Measurements from ENCODE around the gene PPCDC. TPM values are rescaled to one million over a fixed set of nuclear protein-coding genes. Genes with fewer than 3 reads are reported as not detected.

PPCDC gene
- polyA plus RNA-seq, 4 donors: 11.4 to 29.4 (median 17.7) TPM

- Histone ChIP-seq H3K9me3 (ENCODE audit: control insufficient read depth in 2 of 2, insufficient read depth in 1 of 2, low read depth in 1 of 2, low read length in 1 of 2) (no peaks in the 10 kb centered on the region), H3K4me1 (ENCODE audit: control insufficient read depth in 3 of 3, insufficient read depth in 2 of 3, low read depth in 1 of 3, low read length in 2 of 3) (peaks cover 0 to 19% (median 2%) of the 10 kb centered on the region in 3 donors), H3K27ac (ENCODE audit: low read depth in 1 of 3, low read length in 2 of 3) (no peak overlapping the region), H3K36me3 (ENCODE audit: control insufficient read depth in 3 of 3, insufficient read depth in 2 of 3, low read depth in 1 of 3, low read length in 3 of 3) (peaks cover 0 to 10% (median 0%) of the 10 kb centered on the region in 3 donors), H3K27me3 (ENCODE audit: control insufficient read depth in 3 of 3, insufficient read depth in 3 of 3, low read length in 3 of 3) (no peaks in the 10 kb centered on the region), H3K4me3 (ENCODE audit: low read depth in 1 of 3, low read length in 3 of 3) (no peak overlapping the region)
- 95 to 98% (median 97%) methylated on average over 4 of the region's 4 CpGs for WGBS, 3 donors
- no peak for DNase-seq
- no peak for FAIRE-seq
These were observed 34.9 kb downstream of the PPCDC start for GRCh38 chr15:75058127-75058905.

GRCh38 chr15:75059607-75060006 is 36.2 kb downstream of the PPCDC start:
- Histone ChIP-seq H3K4me3 (ENCODE audit: low read depth in 1 of 3, low read length in 3 of 3) (no peak overlapping the region), H3K9me3 (ENCODE audit: control insufficient read depth in 2 of 2, insufficient read depth in 1 of 2, low read depth in 1 of 2, low read length in 1 of 2) (no peaks in the 10 kb centered on the region), H3K27ac (ENCODE audit: low read depth in 1 of 3, low read length in 2 of 3) (no peak overlapping the region), H3K4me1 (ENCODE audit: control insufficient read depth in 3 of 3, insufficient read depth in 2 of 3, low read depth in 1 of 3, low read length in 2 of 3) (peaks cover 0 to 15% (median 0%) of the 10 kb centered on the region in 3 donors), H3K36me3 (ENCODE audit: control insufficient read depth in 3 of 3, insufficient read depth in 2 of 3, low read depth in 1 of 3, low read length in 3 of 3) (peaks cover 0 to 13% (median 0%) of the 10 kb centered on the region in 3 donors), H3K27me3 (ENCODE audit: control insufficient read depth in 3 of 3, insufficient read depth in 3 of 3, low read length in 3 of 3) (no peaks in the 10 kb centered on the region)
- WGBS, 3 donors: 87 to 97% (median 95%) methylated on average over 5 of the region's 5 CpGs
- DNase-seq: no peak
- no peak for FAIRE-seq

- DNase-seq (no peak), FAIRE-seq (no peak)
- H3K4me1 ChIP-seq (ENCODE audit: control insufficient read depth in 3 of 3, insufficient read depth in 2 of 3, low read depth in 1 of 3, low read length in 2 of 3): peaks cover 0 to 25% (median 0%) of the 10 kb centered on the region in 3 donors
- H3K27me3 ChIP-seq (ENCODE audit: control insufficient read depth in 3 of 3, insufficient read depth in 3 of 3, low read length in 3 of 3): no peaks in the 10 kb centered on the region
- H3K4me3 ChIP-seq (ENCODE audit: low read depth in 1 of 3, low read length in 3 of 3): no peak overlapping the region
- H3K9me3 ChIP-seq (ENCODE audit: control insufficient read depth in 2 of 2, insufficient read depth in 1 of 2, low read depth in 1 of 2, low read length in 1 of 2): peaks cover 0 to 3% of the 10 kb centered on the region in 2 donors
- H3K36me3 ChIP-seq (ENCODE audit: control insufficient read depth in 3 of 3, insufficient read depth in 2 of 3, low read depth in 1 of 3, low read length in 3 of 3): peaks cover 0 to 13% (median 0%) of the 10 kb centered on the region in 3 donors
- H3K27ac ChIP-seq (ENCODE audit: low read depth in 1 of 3, low read length in 2 of 3): no peak overlapping the region
These were observed 37.9 kb downstream of the PPCDC start for GRCh38 chr15:75061272-75061671.

- Histone ChIP-seq H3K4me1 (ENCODE audit: control insufficient read depth in 3 of 3, insufficient read depth in 2 of 3, low read depth in 1 of 3, low read length in 2 of 3) (peaks cover 0 to 25% (median 0%) of the 10 kb centered on the region in 3 donors), H3K27me3 (ENCODE audit: control insufficient read depth in 3 of 3, insufficient read depth in 3 of 3, low read length in 3 of 3) (no peaks in the 10 kb centered on the region), H3K4me3 (ENCODE audit: low read depth in 1 of 3, low read length in 3 of 3) (no peak overlapping the region), H3K9me3 (ENCODE audit: control insufficient read depth in 2 of 2, insufficient read depth in 1 of 2, low read depth in 1 of 2, low read length in 1 of 2) (peaks cover 0 to 15% of the 10 kb centered on the region in 2 donors), H3K36me3 (ENCODE audit: control insufficient read depth in 3 of 3, insufficient read depth in 2 of 3, low read depth in 1 of 3, low read length in 3 of 3) (peaks cover 0 to 13% (median 0%) of the 10 kb centered on the region in 3 donors), H3K27ac (ENCODE audit: low read depth in 1 of 3, low read length in 2 of 3) (no peak overlapping the region)
- FAIRE-seq: no peak
- DNase-seq: no peak
- WGBS, 3 donors: 59 to 65% (median 64%) methylated on average over 3 of the region's 3 CpGs
These were observed 39.3 kb downstream of the PPCDC start for GRCh38 chr15:75062706-75063105.

- no peak overlapping the region for H3K27ac ChIP-seq (ENCODE audit: low read depth in 1 of 3, low read length in 2 of 3)
- H3K4me3 ChIP-seq (ENCODE audit: low read depth in 1 of 3, low read length in 3 of 3): no peak overlapping the region
- H3K9me3 ChIP-seq (ENCODE audit: control insufficient read depth in 2 of 2, insufficient read depth in 1 of 2, low read depth in 1 of 2, low read length in 1 of 2): peaks cover 0 to 16% of the 10 kb centered on the region in 2 donors
- FAIRE-seq (no peak), DNase-seq (no peak)
- H3K36me3 ChIP-seq (ENCODE audit: control insufficient read depth in 3 of 3, insufficient read depth in 2 of 3, low read depth in 1 of 3, low read length in 3 of 3): peaks cover 0 to 13% (median 0%) of the 10 kb centered on the region in 3 donors
- no peaks in the 10 kb centered on the region for H3K27me3 ChIP-seq (ENCODE audit: control insufficient read depth in 3 of 3, insufficient read depth in 3 of 3, low read length in 3 of 3)
- 65 to 94% (median 86%) methylated on average over 4 of the region's 4 CpGs for WGBS, 3 donors
- H3K4me1 ChIP-seq (ENCODE audit: control insufficient read depth in 3 of 3, insufficient read depth in 2 of 3, low read depth in 1 of 3, low read length in 2 of 3): peaks cover 0 to 20% (median 0%) of the 10 kb centered on the region in 3 donors
These were observed 39.9 kb downstream of the PPCDC start for GRCh38 chr15:75063338-75063737.

- Histone ChIP-seq H3K4me1 (ENCODE audit: control insufficient read depth in 3 of 3, insufficient read depth in 2 of 3, low read depth in 1 of 3, low read length in 2 of 3) (peaks cover 0 to 15% (median 0%) of the 10 kb centered on the region in 3 donors), H3K27me3 (ENCODE audit: control insufficient read depth in 3 of 3, insufficient read depth in 3 of 3, low read length in 3 of 3) (no peaks in the 10 kb centered on the region), H3K9me3 (ENCODE audit: control insufficient read depth in 2 of 2, insufficient read depth in 1 of 2, low read depth in 1 of 2, low read length in 1 of 2) (peaks cover 0 to 16% of the 10 kb centered on the region in 2 donors), H3K4me3 (ENCODE audit: low read depth in 1 of 3, low read length in 3 of 3) (no peak overlapping the region), H3K36me3 (ENCODE audit: control insufficient read depth in 3 of 3, insufficient read depth in 2 of 3, low read depth in 1 of 3, low read length in 3 of 3) (peaks cover 0 to 9% (median 0%) of the 10 kb centered on the region in 3 donors), H3K27ac (ENCODE audit: low read depth in 1 of 3, low read length in 2 of 3) (no peak overlapping the region)
- FAIRE-seq (no peak), DNase-seq (no peak)
- 95 to 98% (median 96%) methylated on average over 9 of the region's 9 CpGs for WGBS, 3 donors
These were observed 40.5 kb downstream of the PPCDC start for GRCh38 chr15:75063889-75064288.

GRCh38 chr15:75064846-75065245 is 41.5 kb downstream of the PPCDC start:
- Histone ChIP-seq H3K27ac (ENCODE audit: low read depth in 1 of 3, low read length in 2 of 3) (peak overlapping the region in 2 of 3 donors; percentile 4 to 78), H3K36me3 (ENCODE audit: control insufficient read depth in 3 of 3, insufficient read depth in 2 of 3, low read depth in 1 of 3, low read length in 3 of 3) (peaks cover 0 to 5% (median 0%) of the 10 kb centered on the region in 3 donors), H3K4me3 (ENCODE audit: low read depth in 1 of 3, low read length in 3 of 3) (no peak overlapping the region), H3K4me1 (ENCODE audit: control insufficient read depth in 3 of 3, insufficient read depth in 2 of 3, low read depth in 1 of 3, low read length in 2 of 3) (peaks cover 0 to 15% (median 0%) of the 10 kb centered on the region in 3 donors), H3K27me3 (ENCODE audit: control insufficient read depth in 3 of 3, insufficient read depth in 3 of 3, low read length in 3 of 3) (no peaks in the 10 kb centered on the region), H3K9me3 (ENCODE audit: control insufficient read depth in 2 of 2, insufficient read depth in 1 of 2, low read depth in 1 of 2, low read length in 1 of 2) (peaks cover 0 to 16% of the 10 kb centered on the region in 2 donors)
- no peak for FAIRE-seq
- 42 to 43% (median 43%) methylated on average over 2 of the region's 2 CpGs for WGBS, 3 donors
- no peak for DNase-seq

- Histone ChIP-seq H3K27me3 (ENCODE audit: control insufficient read depth in 3 of 3, insufficient read depth in 3 of 3, low read length in 3 of 3) (no peaks in the 10 kb centered on the region), H3K36me3 (ENCODE audit: control insufficient read depth in 3 of 3, insufficient read depth in 2 of 3, low read depth in 1 of 3, low read length in 3 of 3) (peaks cover 0 to 3% (median 0%) of the 10 kb centered on the region in 3 donors), H3K4me3 (ENCODE audit: low read depth in 1 of 3, low read length in 3 of 3) (no peak overlapping the region), H3K27ac (ENCODE audit: low read depth in 1 of 3, low read length in 2 of 3) (peak overlapping the region in 1 of 3 donors; percentile 78), H3K4me1 (ENCODE audit: control insufficient read depth in 3 of 3, insufficient read depth in 2 of 3, low read depth in 1 of 3, low read length in 2 of 3) (peaks cover 0 to 15% (median 0%) of the 10 kb centered on the region in 3 donors), H3K9me3 (ENCODE audit: control insufficient read depth in 2 of 2, insufficient read depth in 1 of 2, low read depth in 1 of 2, low read length in 1 of 2) (peaks cover 0 to 16% of the 10 kb centered on the region in 2 donors)
- FAIRE-seq (no peak), DNase-seq (peak in 1 of 2 donors; percentile 72)
- WGBS, 3 donors: 13 to 53% (median 19%) methylated on average over 1 of the region's 1 CpG
These were observed 42.1 kb downstream of the PPCDC start for GRCh38 chr15:75065467-75065850.

All from small intestine (tissue), 7 donors.